ENCODE results near the gene PLEKHA7.
"Not testable (repeated sequence)": the region's sequence is repeated elsewhere in the genome, so short reads cannot be mapped to it uniquely, and the experiment has no call there.

Gene PLEKHA7

DNA sequence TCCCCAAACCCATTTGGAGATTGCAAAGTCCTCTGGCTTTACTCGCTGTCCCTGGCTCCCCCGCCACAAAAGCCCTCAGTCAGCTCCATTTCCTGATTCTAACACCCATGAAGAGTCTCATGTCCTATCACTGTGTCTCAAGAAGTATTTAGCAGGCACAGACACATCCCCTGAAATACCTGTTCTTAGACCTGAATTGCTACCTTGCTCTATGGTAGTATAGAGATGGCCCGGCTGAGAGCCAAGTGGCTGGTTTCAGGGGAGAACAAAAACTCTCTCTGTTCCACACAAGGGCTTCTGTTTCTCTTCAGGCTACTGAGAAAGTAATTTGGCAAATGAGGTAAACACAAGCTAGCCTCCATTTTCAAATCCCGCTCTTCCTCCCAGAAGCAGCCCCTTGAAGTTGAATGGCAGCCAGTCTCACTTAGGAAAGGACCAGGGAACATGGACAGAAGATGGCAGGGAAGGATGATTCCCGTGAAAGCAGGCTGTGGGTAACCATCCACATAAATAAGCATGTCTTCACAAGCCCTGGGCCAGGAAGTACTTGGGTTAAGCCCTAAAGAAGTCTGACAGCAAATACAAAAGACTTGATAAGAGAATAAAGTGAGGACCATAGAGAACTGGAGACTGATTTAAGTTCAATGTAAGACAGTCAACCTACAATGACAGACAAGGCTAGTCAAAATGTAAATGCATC is 138.0 kb downstream of the PLEKHA7 start:
- H3K4me3 ChIP-seq (replicated peaks; ENCODE audit: low read depth, low read length), result no peak overlapping the region
- no peak for DNase-seq (ENCODE audit: low read depth)
- TF ChIP-seq, protein P1, sequence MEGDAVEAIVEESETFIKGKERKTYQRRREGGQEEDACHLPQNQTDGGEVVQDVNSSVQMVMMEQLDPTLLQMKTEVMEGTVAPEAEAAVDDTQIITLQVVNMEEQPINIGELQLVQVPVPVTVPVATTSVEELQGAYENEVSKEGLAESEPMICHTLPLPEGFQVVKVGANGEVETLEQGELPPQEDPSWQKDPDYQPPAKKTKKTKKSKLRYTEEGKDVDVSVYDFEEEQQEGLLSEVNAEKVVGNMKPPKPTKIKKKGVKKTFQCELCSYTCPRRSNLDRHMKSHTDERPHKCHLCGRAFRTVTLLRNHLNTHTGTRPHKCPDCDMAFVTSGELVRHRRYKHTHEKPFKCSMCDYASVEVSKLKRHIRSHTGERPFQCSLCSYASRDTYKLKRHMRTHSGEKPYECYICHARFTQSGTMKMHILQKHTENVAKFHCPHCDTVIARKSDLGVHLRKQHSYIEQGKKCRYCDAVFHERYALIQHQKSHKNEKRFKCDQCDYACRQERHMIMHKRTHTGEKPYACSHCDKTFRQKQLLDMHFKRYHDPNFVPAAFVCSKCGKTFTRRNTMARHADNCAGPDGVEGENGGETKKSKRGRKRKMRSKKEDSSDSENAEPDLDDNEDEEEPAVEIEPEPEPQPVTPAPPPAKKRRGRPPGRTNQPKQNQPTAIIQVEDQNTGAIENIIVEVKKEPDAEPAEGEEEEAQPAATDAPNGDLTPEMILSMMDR (IDR thresholded peaks at IDR 0.05; ENCODE audit: low read length, missing control alignments), result no peak

DNA sequence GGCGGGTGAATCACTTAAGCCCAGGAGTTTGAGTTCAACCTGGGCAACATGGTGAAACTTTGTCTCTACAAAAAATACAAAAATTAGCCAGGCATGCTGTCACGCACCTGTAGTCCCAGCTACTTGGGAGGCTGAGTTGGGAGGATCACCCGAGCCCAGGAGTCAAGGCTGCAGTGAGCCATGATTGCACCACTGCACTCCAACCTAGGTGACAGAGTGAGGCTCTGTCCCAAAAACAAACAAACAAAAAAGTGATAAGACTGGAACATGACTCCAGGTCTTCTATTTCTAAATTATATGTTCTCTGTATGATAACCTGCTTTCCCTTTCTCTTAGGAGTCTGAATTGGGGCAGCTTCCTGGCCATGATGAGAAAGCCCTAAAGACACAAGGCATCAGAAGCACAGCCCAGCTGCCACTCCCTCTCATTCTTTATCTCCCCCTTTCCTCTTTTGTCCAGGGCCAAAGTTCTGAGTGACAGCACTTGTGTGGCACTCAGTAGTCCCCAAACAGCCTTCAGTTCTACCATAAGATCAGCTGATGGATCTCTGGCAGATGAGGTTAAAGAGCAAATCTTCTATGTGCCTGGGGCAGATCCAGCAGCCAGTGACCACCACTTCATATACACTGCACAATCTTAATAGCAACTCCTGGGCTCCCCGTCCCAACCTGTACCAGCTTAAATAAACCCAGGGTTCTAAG is 139.8 kb downstream of the PLEKHA7 start:
- no peak overlapping the region for H3K4me3 ChIP-seq (replicated peaks; ENCODE audit: low read depth, low read length)
- DNase-seq (ENCODE audit: low read depth), result no peak
- TF ChIP-seq, protein P1 (IDR thresholded peaks at IDR 0.05; ENCODE audit: low read length, missing control alignments), result no peak

GRCh38 chr11:16873289-16873688 is 140.9 kb downstream of the PLEKHA7 start:
- DNase-seq (ENCODE audit: low read depth), result no peak
- no peak overlapping the region for H3K4me3 ChIP-seq (replicated peaks; ENCODE audit: low read depth, low read length)
- TF ChIP-seq, protein P1 (IDR thresholded peaks at IDR 0.05; ENCODE audit: low read length, missing control alignments), result no peak

DNA sequence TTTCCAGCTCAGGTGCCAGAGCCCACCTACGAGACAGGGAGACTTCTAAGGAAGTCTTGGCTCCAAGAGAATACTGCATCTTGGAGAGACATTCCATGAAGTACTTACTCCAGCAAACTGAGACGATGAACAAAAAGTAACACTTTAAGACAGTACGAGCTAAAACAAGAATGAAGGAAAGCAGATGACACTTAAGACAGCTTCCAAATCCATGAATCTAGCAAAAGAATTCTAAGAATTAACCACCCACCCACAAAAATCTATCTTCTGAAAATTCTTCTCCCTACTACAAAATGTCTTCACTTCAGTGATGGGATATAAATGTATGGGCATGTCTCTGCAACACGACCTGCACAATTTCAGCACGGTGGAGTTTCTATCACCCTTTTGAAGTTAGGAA is 142.8 kb downstream of the PLEKHA7 start:
- H3K4me3 ChIP-seq (replicated peaks; ENCODE audit: low read depth, low read length), result no peak overlapping the region
- DNase-seq (ENCODE audit: low read depth), result no peak
- TF ChIP-seq, protein P1 (IDR thresholded peaks at IDR 0.05; ENCODE audit: low read length, missing control alignments), result no peak

DNA sequence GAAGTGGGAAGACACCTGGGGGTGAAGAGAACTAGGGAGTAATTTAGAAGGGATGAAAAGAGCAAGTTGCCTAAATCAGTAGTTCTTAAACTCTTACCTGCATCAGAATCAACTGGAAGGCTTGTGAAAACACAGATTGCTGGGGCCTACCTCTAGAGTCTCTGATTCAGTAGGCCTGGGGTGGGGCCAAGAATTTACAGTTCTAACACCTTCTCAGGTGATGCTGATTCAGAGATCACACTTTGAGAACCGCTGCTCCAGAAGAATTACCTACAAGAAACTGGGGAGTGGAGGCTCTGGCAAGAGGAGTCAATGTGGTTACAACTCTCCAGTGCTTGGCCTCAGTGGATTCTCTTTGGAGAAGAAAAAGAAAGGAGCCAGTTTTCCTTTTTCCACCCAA is 147.1 kb downstream of the PLEKHA7 start:
- DNase-seq (ENCODE audit: low read depth), result no peak
- H3K4me3 ChIP-seq (replicated peaks; ENCODE audit: low read depth, low read length), result no peak overlapping the region
- TF ChIP-seq, protein P1 (IDR thresholded peaks at IDR 0.05; ENCODE audit: low read length, missing control alignments), result no peak

DNA sequence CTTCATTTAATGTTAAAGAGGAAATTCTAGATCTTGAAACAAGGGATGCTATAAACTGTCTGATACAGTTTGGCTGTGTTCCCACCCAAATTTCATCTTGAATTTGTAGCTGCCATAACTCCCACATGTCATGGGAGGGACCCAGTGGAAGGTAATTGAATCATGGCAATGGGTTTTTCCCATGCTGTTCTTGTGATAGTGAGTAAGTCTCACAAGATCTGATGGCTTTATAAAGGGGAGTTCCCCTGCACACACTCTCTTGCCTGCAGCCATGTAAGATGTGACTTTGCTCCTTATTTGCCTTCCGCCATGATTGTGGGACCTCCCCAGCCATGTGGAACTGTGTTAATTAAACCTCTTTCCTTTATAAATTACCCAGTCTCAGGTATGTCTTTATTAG is 149.8 kb downstream of the PLEKHA7 start:
- not testable (repeated sequence) for H3K4me3 ChIP-seq (replicated peaks; ENCODE audit: low read depth, low read length); DNase-seq (ENCODE audit: low read depth)

DNA sequence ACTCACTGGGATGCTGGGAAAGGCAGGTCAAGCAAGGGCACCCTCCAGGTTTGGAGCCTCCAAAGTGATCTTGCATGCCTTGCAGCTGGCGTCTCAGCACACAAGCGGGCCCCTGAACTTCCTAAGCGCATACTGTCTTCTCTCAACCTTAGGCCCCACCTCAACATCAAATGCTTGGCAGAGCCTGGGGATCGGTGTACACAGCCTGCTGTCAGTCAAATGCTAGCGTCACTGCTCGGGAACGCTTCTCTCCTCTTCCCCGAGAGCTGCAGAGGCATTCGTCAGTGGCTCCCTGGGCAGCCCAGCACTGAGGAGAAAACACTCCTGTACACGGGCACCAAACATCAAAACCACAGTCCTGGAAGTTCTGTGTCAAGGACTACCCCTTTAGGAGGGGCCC is 150.8 kb downstream of the PLEKHA7 start:
- no peak overlapping the region for H3K4me3 ChIP-seq (replicated peaks; ENCODE audit: low read depth, low read length)
- DNase-seq (ENCODE audit: low read depth), result no peak
- TF ChIP-seq, protein P1 (IDR thresholded peaks at IDR 0.05; ENCODE audit: low read length, missing control alignments), result no peak
